PFSK-1 (cell line): ENCODE data around the gene ENPP1.

Experiments
- POLR2AphosphoS5 ChIP-seq: IDR thresholded peaks from 2 replicates; pipeline ENCODE4 v1.6.1; 2012; ENCODE audit warnings: low read depth, mild to moderate bottlenecking, control low read depth, low read length, moderate library complexity
- SIN3A ChIP-seq: IDR thresholded peaks from 2 replicates; pipeline ENCODE4 v1.6.1; 2012; ENCODE audit warnings: mild to moderate bottlenecking, low read length, moderate library complexity, borderline replicate concordance; ENCODE audit not compliant: insufficient read depth
- TF ChIP-seq, protein P1 (sequence below), 2 experiments: IDR thresholded peaks; 2 replicates each; pipeline versions ENCODE4 v1.6.1 to v1.8.0; 2011 to 2012; ENCODE audit warnings: low read depth in 2 of 2, low read length in 2 of 2, control low read depth in 1 of 2, inconsistent platforms in 1 of 2, mild to moderate bottlenecking in 1 of 2, moderate library complexity in 1 of 2; ENCODE audit not compliant: insufficient read depth in 1 of 2

DNA sequence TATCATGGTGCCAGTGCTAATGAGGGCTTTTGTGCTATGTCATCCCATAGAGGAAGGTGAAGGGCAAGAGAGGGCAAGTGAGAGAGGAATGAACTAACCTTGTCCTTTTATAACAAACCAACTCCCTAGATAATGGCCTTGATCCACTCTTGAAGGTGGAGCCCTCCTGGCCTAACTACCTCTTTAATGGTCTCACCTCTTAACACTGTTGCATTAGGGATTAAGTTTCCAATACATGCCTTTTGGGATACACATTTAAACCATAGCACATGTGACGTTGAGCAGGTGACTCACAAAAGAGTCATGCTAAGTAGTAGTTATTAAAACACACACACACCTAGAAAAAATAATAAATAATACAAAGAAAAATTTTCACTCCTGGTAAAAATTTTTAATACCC lies 106.4 kb downstream of the ENPP1 start:
- TF ChIP-seq POLR2AphosphoS5 (no peak), SIN3A (no peak)
- TF ChIP-seq, protein P1, sequence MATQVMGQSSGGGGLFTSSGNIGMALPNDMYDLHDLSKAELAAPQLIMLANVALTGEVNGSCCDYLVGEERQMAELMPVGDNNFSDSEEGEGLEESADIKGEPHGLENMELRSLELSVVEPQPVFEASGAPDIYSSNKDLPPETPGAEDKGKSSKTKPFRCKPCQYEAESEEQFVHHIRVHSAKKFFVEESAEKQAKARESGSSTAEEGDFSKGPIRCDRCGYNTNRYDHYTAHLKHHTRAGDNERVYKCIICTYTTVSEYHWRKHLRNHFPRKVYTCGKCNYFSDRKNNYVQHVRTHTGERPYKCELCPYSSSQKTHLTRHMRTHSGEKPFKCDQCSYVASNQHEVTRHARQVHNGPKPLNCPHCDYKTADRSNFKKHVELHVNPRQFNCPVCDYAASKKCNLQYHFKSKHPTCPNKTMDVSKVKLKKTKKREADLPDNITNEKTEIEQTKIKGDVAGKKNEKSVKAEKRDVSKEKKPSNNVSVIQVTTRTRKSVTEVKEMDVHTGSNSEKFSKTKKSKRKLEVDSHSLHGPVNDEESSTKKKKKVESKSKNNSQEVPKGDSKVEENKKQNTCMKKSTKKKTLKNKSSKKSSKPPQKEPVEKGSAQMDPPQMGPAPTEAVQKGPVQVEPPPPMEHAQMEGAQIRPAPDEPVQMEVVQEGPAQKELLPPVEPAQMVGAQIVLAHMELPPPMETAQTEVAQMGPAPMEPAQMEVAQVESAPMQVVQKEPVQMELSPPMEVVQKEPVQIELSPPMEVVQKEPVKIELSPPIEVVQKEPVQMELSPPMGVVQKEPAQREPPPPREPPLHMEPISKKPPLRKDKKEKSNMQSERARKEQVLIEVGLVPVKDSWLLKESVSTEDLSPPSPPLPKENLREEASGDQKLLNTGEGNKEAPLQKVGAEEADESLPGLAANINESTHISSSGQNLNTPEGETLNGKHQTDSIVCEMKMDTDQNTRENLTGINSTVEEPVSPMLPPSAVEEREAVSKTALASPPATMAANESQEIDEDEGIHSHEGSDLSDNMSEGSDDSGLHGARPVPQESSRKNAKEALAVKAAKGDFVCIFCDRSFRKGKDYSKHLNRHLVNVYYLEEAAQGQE (IDR thresholded peaks at IDR 0.05; ENCODE audit: insufficient read depth in 1 of 2, low read depth in 2 of 2, low read length in 2 of 2), result no peak
